Ascending aorta (tissue), 2 donors: ENCODE results near the gene CEL. TPM values are rescaled to one million over a fixed set of nuclear protein-coding genes. Genes with fewer than 3 reads are reported as not detected.
"Not testable (repeated sequence)": the region's sequence is repeated elsewhere in the genome, so short reads cannot be mapped to it uniquely, and the experiment has no call there.

Source experiments
- DNase-seq, 2 donors: peaks; one replicate each; pipeline ENCODE4 v3.0.0-alpha.2; 2019; ENCODE audit warnings: low spot score in 2 of 2
- H3K27ac ChIP-seq, 2 donors: fragments of 200-600 bp; sonication (generic); one replicate each; pipeline ENCODE4 v1.5.1; 2016 to 2017; ENCODE audit warnings: mild to moderate bottlenecking in 1 of 2
- H3K27me3 ChIP-seq: fragments of 200-600 bp; sonication (generic); one replicate; pipeline ENCODE4 v1.5.1; 2017
- H3K36me3 ChIP-seq, 2 donors: fragments of 200-600 bp; sonication (generic); one replicate each; pipeline ENCODE4 v1.5.1; 2016
- H3K4me1 ChIP-seq, 2 donors: fragments of 200-600 bp; sonication (generic); one replicate each; pipeline ENCODE4 v1.5.1; 2016 to 2017; ENCODE audit warnings: mild to moderate bottlenecking in 1 of 2
- H3K4me3 ChIP-seq, 2 donors: fragments of 200-600 bp; sonication (generic); one replicate each; pipeline ENCODE4 v1.5.1; 2016 to 2017; ENCODE audit warnings: mild to moderate bottlenecking in 1 of 2
- H3K9me3 ChIP-seq, 2 donors: fragments of 200-600 bp; sonication (generic); one replicate each; pipeline ENCODE4 v1.5.1; 2016
- CTCF ChIP-seq, 3 experiments: fragments of 200-600 bp in 2 of 3; fragments of 450-650 bp in 1 of 3; sonication (generic) in 2 of 3; IDR thresholded peaks; one replicate each; pipeline ENCODE4 v1.5.1; 2016 to 2019; ENCODE audit warnings: antibody characterized with exemption in 3 of 3, mild to moderate bottlenecking in 1 of 3, moderate library complexity in 1 of 3
- intact Hi-C: fragments of 100-400 bp; cut with DNase I; formaldehyde crosslinking; loops from one replicate; pipeline ENCODE4 v1.15.1; 2023
- total RNA-seq: library from RNA; depleted of rRNA; stranded (reverse); fragments of >200 nt; gene quantifications from one replicate; pipeline ENCODE4 v1.1.0, GENCODE V29; 2016

The CEL gene
- total RNA-seq, 1 donor from 2014 or later = not detected

GRCh38 chr9:133060417-133060841, 1.4 kb upstream of the CEL start:
- Histone ChIP-seq H3K4me1 (no peaks in the 10 kb centered on the region), H3K27me3 (no peaks in the 10 kb centered on the region), H3K27ac (no peak overlapping the region), H3K9me3 (no peaks in the 10 kb centered on the region), H3K4me3 (no peak overlapping the region), H3K36me3 (peaks cover 25 to 29% of the 10 kb centered on the region in 2 donors)
- no peak for DNase-seq
- intact Hi-C loops = no loop called here
- TF ChIP-seq CTCF (IDR thresholded peaks at IDR 0.05) = no peak

DNA sequence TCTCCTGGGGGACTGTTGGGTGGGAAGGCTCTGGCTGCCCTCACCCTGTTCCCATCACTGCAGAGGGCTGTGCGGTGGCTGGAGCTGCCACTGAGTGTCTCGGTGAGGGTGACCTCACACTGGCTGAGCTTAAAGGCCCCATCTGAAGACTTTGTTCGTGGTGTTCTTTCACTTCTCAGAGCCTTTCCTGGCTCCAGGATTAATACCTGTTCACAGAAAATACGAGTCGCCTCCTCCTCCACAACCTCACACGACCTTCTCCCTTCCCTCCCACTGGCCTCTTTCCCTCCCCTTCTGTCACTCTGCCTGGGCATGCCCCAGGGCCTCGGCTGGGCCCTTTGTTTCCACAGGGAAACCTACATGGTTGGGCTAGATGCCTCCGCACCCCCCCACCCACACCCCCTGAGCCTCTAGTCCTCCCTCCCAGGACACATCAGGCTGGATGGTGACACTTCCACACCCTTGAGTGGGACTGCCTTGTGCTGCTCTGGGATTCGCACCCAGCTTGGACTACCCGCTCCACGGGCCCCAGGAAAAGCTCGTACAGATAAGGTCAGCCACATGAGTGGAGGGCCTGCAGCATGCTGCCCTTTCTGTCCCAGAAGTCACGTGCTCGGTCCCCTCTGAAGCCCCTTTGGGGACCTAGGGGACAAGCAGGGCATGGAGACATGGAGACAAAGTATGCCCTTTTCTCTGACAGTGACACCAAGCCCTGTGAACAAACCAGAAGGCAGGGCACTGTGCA, 590 bp upstream of the CEL start:
- DNase-seq, H3K27me3 ChIP-seq, H3K4me3 ChIP-seq, H3K27ac ChIP-seq, H3K4me1 ChIP-seq, H3K9me3 ChIP-seq, intact Hi-C loops: not testable (repeated sequence)
- H3K36me3 ChIP-seq = peaks cover 18 to 21% of the 10 kb centered on the region in 2 donors

GRCh38 chr9:133062569-133062968, 788 bp downstream of the CEL start:
- not testable (repeated sequence) for H3K4me3 ChIP-seq, DNase-seq

DNA sequence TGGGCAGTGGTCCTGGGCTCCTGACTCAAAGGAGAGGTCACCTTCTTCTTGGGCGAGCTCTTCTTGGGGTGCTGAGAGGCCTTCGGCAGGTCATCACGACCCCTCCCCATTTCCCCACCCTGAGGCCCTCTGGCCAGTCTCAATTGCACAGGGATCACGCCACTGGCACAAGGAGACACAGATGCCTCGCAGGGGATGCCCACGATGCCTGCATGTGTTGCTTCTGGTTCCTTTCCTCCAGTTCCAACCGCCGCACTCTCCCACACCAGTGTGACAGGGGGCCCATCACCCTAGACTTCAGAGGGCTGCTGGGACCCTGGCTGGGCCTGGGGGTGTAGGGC, 1.3 kb downstream of the CEL start:
- Histone ChIP-seq H3K9me3 (no peaks in the 10 kb centered on the region), H3K27me3 (no peaks in the 10 kb centered on the region), H3K27ac (no peak overlapping the region), H3K36me3 (peaks cover 3 to 5% of the 10 kb centered on the region in 2 donors), H3K4me3 (no peak overlapping the region), H3K4me1 (no peaks in the 10 kb centered on the region)
- no peak for TF ChIP-seq CTCF (IDR thresholded peaks at IDR 0.05)
- intact Hi-C loops = no loop called here
- no peak for DNase-seq

More at GRCh38 chr9:133062569-133062968, 788 bp downstream of the CEL start:
- H3K4me1 ChIP-seq, H3K27me3 ChIP-seq, H3K36me3 ChIP-seq, intact Hi-C loops, H3K27ac ChIP-seq, H3K9me3 ChIP-seq: not testable (repeated sequence)

DNA sequence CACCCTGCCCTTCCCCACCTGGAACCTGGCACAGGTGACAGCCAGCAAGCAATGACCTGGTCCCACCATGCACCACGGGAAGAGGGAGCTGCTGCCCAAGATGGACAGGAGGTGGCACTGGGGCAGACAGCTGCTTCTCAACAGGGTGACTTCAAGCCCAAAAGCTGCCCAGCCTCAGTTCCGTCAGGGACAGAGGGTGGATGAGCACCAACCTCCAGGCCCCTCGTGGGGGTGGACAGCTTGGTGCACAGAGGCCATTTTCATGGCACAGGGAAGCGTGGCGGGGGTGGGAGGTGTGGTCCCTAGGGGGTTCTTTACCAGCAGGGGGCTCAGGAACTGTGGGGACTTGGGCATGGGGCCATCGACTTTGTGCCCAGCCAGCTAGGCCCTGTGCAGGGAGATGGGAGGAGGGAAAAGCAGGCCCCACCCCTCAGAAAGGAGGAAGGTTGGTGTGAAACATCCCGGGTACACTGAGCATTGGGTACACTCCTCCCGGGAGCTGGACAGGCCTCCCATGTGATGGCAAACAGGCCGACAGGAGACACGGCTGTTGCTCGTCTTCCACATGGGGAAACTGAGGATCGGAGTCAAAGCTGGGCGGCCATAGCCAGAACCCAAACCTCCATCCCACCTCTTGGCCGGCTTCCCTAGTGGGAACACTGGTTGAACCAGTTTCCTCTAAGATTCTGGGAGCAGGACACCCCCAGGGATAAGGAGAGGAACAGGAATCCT, 1.9 kb downstream of the CEL start:
- intact Hi-C loops = no loop called here
- no peaks in the 10 kb centered on the region for H3K4me1 ChIP-seq
- no peak for DNase-seq
- no peaks in the 10 kb centered on the region for H3K27me3 ChIP-seq
- no peaks in the 10 kb centered on the region for H3K9me3 ChIP-seq
- H3K27ac ChIP-seq = no peak overlapping the region
- TF ChIP-seq CTCF (IDR thresholded peaks at IDR 0.05) = no peak
- no peak overlapping the region for H3K4me3 ChIP-seq
- H3K36me3 ChIP-seq = peaks cover 0 to 5% of the 10 kb centered on the region in 2 donors

GRCh38 chr9:133064241-133065069, 2.7 kb downstream of the CEL start:
- Histone ChIP-seq H3K36me3 (peaks cover 0 to 5% of the 10 kb centered on the region in 2 donors), H3K9me3 (no peaks in the 10 kb centered on the region), H3K4me3 (no peak overlapping the region), H3K27ac (no peak overlapping the region), H3K4me1 (no peaks in the 10 kb centered on the region), H3K27me3 (no peaks in the 10 kb centered on the region)
- DNase-seq = no peak
- no peak for TF ChIP-seq CTCF (IDR thresholded peaks at IDR 0.05)
- intact Hi-C loops = no loop called here
